GM18907 (cell line): ENCODE measurements around the gene MCU.
A peak's percentile ranks its signal among the peaks of the same experiment; 100 is the strongest.
"Not testable (repeated sequence)": the region's sequence is repeated elsewhere in the genome, so short reads cannot be mapped to it uniquely, and the experiment has no call there.

Source experiments
- ATAC-seq: cut with Tn5 transposase; IDR thresholded peaks from one replicate; pipeline ENCODE4 v1.9.1; 2021; ENCODE audit warnings: mild to moderate bottlenecking, moderate library complexity; ENCODE audit not compliant: unreplicated experiment

The MCU gene

DNA sequence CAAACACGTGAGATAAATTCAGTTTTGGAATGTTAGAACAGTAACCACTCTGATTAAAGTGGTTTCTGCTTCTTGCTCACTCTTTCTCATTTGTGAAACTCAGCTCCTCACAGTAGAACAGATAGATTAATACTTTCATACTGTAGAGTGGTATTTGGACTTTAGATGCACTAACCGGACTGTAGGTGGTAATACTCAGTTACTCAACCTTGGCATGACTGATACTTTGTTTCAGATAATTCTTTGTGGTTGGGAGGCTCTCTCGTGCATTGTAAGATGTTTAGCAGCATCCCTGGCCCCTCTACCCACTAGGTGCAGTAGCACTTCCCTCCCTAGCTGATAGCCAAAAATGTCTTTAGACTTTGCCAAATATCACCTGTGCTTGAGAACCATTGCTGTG is 37.6 kb downstream of the MCU start:
- peak; percentile 76 for ATAC-seq

GRCh38 chr10:72730479-72730878 is 38.5 kb downstream of the MCU start:
- no peak for ATAC-seq

DNA sequence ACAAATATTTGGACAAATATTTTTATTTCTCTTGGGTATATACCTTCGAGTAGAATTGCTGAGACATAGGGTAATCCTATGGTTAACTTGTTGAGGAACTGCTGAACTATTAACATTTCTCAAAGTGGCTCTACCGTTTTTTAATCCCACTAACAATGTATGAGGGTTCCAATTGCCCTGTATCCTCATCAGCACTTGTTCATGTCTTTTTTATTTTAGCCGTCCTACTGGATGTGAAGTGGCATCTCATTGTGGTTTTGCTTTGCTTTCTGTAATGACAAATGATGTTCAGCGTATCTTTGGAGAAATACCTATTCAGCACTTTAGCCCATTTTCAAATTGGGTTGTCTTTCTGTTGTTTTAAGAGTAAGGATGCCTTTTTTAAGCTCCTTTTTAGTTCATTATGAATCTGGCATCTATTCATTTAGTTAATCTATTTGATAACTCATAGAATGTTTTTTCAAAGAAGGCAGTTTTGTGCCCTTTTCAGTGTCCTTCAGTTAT is 40.0 kb downstream of the MCU start:
- ATAC-seq: no peak

DNA sequence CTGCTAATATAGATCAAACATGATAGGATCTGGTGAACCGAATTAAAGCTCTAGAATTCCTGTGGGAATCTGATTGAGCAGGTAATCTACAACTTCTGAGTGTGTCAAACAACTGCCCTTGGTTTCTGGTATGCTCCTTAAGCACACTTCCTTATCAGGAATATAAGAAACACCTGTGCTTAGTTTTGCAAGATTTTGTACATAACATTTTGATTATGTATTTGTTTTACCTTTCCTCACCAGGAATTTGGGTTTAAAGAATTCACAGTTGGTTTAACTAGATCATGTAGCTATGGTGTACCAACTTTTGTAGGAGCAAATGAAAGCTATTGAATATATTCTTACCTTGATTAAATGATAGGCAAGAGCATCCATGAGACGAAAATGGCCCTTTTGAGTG is 40.6 kb downstream of the MCU start:
- no peak for ATAC-seq

DNA sequence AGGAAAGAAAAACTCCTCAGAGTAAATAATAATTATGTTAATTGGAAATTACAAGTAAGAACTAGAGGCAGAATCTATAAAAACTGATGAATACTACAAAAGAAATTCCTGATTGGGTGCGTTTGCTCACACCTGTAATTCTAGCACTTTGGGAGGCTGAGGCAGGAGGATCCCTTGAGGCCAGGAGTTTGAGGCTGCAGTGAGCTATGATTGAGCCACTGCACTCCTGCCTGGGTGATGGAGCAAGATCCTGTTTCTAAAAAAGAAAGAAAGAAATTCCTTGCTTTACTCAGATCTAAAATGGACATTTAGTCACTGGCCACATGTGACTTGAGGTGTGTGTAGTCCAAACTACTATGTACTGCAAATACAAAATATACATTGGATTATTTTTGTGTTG is 42.0 kb downstream of the MCU start:
- ATAC-seq: no peak

DNA sequence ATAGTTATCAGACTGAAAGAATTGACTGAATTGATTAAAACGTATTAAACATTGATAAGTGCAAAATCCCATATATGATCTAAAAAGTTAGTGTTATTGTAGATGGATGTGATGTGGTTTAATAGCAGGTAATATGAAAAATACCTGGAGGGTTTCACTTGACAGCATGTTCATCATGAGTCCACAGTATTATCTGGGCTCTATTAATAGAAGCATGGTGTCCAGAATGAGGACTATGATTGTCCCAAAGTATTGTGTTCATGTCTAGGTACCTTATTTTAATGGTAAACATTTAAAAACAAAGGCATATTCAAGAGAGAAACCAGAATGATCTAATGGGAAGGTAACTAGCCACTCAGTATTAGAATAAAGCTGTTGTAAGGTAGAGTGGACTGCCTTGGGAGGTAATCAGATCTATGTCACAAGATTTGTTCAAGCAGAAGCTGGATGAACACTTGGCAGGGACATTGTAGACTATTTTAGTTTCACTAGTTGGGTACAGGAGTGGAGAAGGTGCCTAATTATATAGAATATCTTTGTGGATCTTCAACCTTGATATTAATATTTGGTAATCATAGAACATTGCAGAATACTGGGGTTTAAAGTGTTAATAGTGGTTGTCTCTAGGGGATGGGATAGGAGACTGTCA is 43.5 kb downstream of the MCU start:
- ATAC-seq: no peak

DNA sequence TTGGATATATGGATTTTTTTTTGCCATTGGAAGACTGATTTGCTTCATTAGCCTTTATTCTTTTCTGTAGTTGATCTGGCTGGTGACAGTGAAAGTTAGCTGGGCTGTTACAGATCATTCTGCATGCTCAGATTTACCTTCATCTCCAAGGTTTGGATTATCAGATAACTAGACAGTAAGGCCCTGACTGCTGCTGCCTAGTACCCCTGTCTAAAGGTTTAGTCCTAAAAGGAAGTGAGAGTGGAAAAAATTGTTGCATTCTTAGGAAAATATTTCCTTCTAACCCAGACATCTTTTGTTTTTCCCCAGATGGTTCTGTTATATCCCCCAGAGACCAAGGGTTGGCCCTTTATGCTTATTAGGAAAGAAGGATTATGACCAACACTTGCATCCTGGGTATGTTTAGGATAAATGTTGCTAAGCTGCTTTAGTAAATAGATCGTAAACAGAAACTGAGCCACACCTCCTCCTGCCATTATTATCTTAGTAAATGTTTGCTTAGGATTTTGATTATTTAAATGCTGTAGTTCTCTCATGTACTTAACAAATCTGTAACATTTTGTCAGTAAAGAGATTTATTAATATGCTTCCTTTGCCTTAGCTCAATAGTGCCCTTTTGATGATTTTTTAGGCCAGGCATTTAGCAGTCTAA is 44.4 kb downstream of the MCU start:
- no peak for ATAC-seq

DNA sequence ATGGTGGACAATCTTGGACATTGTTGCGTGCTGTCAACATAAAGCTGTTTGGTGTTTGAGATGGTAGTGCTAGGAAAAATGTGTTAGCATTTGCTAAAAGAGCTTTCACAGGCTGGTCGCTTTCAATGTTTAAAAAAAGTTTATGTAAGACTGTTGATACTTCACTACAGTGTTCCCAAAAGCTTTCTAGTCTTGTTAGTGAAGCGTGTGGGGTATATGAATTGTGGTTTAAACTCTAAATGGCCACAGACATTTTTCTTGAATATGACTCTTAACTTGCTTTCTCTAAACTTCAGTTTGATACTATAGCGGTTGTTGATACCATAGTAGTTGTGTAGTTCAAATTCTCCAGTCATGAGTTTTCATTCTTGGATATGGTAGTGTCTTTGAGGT is 44.9 kb downstream of the MCU start:
- ATAC-seq: no peak

GRCh38 chr10:72737357-72737756 is 45.4 kb downstream of the MCU start:
- not testable (repeated sequence) for ATAC-seq

DNA sequence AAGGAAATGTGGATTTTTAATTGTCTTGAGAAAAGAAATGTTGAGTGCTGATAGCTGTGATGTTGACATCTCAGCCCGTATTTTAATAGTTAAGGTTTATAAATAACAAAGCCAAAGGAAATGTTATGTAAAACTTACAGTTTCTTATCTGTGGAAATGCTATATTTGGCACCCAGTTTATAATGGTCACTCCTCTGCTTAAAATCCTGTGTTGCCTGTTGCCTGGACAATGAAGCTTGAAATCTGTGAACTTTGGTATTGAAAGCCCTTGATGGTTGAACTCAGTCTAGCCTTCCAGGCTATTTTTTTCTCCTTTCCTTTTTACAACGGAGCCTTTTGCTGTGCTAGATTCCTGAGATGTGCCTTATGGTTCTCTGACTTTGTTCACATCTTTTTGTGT is 46.5 kb downstream of the MCU start:
- ATAC-seq: no peak

DNA sequence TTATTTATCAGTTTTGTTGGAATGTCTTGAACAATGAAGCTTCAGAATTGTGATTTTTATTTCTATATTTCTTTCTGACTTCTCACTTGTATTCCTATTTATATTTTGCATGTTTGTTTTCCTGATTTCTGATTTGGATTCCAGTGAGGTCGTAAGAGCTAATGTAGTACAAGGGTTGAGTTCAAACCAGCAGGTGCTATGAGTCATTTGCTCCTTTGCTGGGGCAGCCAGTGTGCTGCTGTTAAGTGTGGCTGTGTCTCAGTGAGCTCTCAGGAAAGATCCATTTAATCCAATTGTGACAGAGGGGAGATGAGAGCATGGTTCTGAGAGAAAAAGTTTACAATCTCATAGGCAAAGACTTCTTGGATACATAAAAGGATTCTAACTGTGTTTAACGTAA is 48.6 kb downstream of the MCU start:
- no peak for ATAC-seq

- ATAC-seq: no peak
These were observed 50.1 kb downstream of the MCU start for GRCh38 chr10:72742092-72742491.

DNA sequence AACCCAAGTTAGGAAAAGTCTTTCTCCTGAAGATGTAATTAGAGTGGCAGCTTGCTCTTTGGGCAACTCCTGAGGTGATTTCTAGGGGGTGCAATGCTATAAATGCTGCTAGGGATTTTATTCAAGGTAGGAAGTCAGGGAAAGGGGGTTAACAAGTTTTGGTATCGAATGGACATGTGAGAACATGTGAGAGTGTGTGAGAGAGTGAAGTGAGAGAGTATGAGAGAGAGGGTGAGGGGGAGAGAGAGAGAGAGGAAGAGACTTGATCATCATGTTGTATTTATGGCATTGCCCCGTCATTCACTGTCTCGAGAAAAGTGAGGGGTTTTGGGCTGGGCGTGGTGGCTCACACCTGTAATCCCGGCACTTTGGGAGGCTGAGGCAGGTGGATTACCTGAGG is 50.9 kb downstream of the MCU start:
- no peak for ATAC-seq

GRCh38 chr10:72744566-72744965 is 52.6 kb downstream of the MCU start:
- ATAC-seq: no peak

DNA sequence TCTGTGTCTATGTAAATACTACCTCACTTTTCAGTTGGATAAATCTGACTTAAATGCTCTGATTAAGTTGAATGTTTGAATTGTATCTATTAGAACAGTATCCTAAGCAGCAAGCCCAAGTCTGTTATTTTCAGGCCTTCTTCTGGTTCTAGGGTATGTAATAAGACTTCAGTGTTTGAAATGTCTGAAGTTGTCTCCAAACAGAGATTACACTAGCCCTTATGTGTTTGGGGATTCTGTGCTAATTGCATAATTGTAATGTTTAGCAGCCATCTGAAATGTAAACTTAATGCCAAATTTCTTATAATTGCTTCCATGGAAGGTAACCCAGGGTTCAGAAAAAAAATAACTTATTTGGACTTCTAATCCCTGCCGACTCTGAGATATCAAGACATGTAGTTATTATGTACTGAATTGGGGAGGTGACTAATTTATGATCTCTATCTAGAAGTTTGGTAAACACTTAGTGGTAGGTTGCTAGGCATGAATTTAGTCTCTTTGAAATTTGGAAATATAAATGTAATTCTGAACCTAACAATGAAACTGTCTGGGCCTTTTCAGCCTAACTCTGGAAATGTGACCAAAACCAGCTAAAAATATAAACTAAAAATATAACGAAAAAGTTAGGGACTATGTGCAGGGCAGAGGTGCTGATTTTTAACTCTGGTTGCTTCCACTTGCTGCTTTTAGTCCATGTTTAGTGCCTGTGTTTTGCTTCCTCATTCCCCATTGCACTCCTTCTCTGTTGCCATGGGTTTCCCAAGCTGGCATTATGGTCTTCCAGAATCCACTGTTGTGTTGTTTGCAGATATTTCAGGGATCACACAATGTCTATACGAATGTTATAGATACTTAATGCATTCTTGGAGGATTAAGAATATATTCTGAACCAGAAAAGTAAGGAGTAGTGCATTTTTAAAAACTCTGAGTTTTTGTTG is 54.8 kb downstream of the MCU start:
- ATAC-seq: no peak

GRCh38 chr10:72747521-72747920 is 55.6 kb downstream of the MCU start:
- no peak for ATAC-seq

- no peak for ATAC-seq
These were observed 61.9 kb downstream of the MCU start for GRCh38 chr10:72753760-72754231.

GRCh38 chr10:72754275-72755032 is 62.5 kb downstream of the MCU start:
- no peak for ATAC-seq

GRCh38 chr10:72756674-72757385 is 64.9 kb downstream of the MCU start:
- no peak for ATAC-seq

- ATAC-seq: no peak
These were observed 65.8 kb downstream of the MCU start for GRCh38 chr10:72757732-72758131.
